GM23338 (cell line): ENCODE measurements around the gene PARP14.

ENCODE experiments used
- JUNB ChIP-seq: IDR thresholded peaks from one replicate; pipeline ENCODE4 v1.6.1; 2016; ENCODE audit warnings: antibody characterized with exemption; ENCODE audit not compliant: unreplicated experiment
- POLR2AphosphoS5 ChIP-seq: IDR thresholded peaks from 2 replicates; pipeline ENCODE4 v1.6.1; 2016; ENCODE audit warnings: antibody characterized with exemption, low read depth

DNA sequence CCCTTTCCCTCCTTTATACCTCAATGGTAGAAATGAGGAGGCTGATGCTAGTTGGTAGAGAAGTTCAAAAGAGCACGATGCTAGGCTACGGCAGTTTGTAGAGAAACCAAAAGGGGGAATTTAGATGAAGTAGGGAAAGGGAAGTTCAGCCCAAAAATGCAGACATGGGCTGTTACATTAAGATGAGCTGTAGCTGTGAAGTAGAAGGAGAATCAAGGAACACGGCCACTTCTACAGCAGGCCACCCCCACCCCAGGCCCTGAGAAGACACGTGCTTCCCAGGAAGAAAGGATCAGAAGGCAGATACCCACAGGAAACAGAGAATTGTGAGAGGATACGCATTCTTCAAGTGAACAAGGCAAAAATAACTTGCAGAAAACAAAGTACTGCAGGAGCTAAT, 2.1 kb upstream of the PARP14 start:
- TF ChIP-seq JUNB (no peak), POLR2AphosphoS5 (no peak)
